ENCODE measurements around the gene ETNK2. TPM values are rescaled to one million over a fixed set of nuclear protein-coding genes. Genes with fewer than 3 reads are reported as not detected.

The ETNK2 gene
- total and polyA plus RNA-seq, 2 experiments from 2014 or later: 7.6 to 26.2 TPM

- TF ChIP-seq ZNF462 (CRISPR knock-in tag; IDR thresholded peaks at IDR 0.05) (no peak), EZH2phosphoT487 (IDR thresholded peaks at IDR 0.05; ENCODE audit: unreplicated experiment) (no peak)
Measured at GRCh38 chr1:204188959-204189639, 37.3 kb upstream of the ETNK2 start (continued).

GRCh38 chr1:204186597-204186996 is 34.8 kb upstream of the ETNK2 start:
- Histone ChIP-seq H3K27ac (ENCODE audit: low read depth) (no peak overlapping the region), H3F3A (replicated peaks; ENCODE audit: low read depth) (no peaks in the 10 kb centered on the region), H3K9me2 (ENCODE audit: insufficient read depth) (no peaks in the 10 kb centered on the region), H3K4me2 (no peak overlapping the region), H2AFZ (no peak overlapping the region), H3K4me3 (no peak overlapping the region), H3K27me3 (ENCODE audit: insufficient read depth) (peaks cover 25% of the 10 kb centered on the region; the same call in 1 of the 2 replicates), H4K20me1 (replicated peaks; ENCODE audit: insufficient read depth) (no peaks in the 10 kb centered on the region), H3K79me2 (replicated peaks; ENCODE audit: insufficient read depth) (no peaks in the 10 kb centered on the region), H3K4me1 (ENCODE audit: insufficient read depth) (peaks cover 7% of the 10 kb centered on the region), H3K36me3 (ENCODE audit: insufficient read depth) (no peaks in the 10 kb centered on the region)
- no peak overlapping the region for H3K4me3 Mint-ChIP-seq
- H3K36me3 Mint-ChIP-seq (ENCODE audit: low read depth): no peaks in the 10 kb centered on the region
- DNase-seq (ENCODE audit: low spot score) (no peak), ATAC-seq (no peak)
- no peaks in the 10 kb centered on the region for H3K9me3 Mint-ChIP-seq
- peaks cover 13% of the 10 kb centered on the region for H3K27me3 Mint-ChIP-seq (ENCODE audit: insufficient read depth, low read depth, poor library complexity)
- TF ChIP-seq CTCF (conservative IDR thresholded peaks at IDR 0.05; ENCODE audit: low read depth in 2 of 2): no peak
- TF ChIP-seq POLR2AphosphoS5 (IDR thresholded peaks at IDR 0.05; ENCODE audit: low read depth): no peak
- no peak for TF ChIP-seq NANOG (IDR thresholded peaks at IDR 0.05; ENCODE audit: borderline replicate concordance)
- no peak for TF ChIP-seq ZNF114 (CRISPR knock-in tag; IDR thresholded peaks at IDR 0.05)
- H3K4me1 Mint-ChIP-seq: peaks cover 10% of the 10 kb centered on the region
- no peak overlapping the region for H3K27ac Mint-ChIP-seq
